ENCODE results near the gene AGTRAP. TPM values are rescaled to one million over a fixed set of nuclear protein-coding genes. Genes with fewer than 3 reads are reported as not detected.

Gene AGTRAP
- total and polyA plus RNA-seq, 2 of the 4 experiments (the other 2 are of a cell fraction): 21.5 to 57.7 TPM

DNA sequence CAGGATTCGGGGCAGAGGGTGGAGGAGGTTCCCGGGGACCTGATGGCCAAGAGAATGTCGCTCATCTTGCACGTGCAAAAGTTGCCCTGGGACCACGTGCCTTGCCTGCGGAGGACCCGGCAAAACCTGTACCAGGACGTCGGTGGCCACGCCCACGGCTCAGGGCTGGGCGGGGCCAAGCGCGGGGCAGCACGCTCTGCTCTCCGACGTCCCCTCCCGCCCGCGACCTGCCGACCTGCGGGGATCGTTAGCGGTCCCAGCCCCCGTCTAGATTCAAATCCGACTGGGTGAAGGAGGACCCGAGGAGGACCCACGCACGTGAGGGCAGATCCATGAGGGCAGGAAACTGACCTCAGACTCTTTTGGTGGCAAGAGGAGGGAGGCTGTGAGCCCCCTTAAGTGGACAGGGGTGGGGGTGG lies 26.1 kb downstream of the AGTRAP start, which contains the start of gene C1orf167:
C1orf167 (plus strand) TSS at position 206 of the 419 bp plus-strand sequence. CDS start 2,208 bp downstream, outside the sequence.
- Histone ChIP-seq H3K4me3 (ENCODE audit: insufficient read depth, low read depth, low read length) (no peak within 1 kb of the TSS), H3K23ac (ENCODE audit: low read depth, low read length) (no peak within 1 kb of the TSS), H2AK9ac (replicated peaks; ENCODE audit: low read depth, low read length, poor library complexity) (no peak within 1 kb of the TSS), H3K4me2 (ENCODE audit: low read depth, low read length) (no peak within 1 kb of the TSS; the same call in 1 of the 2 replicates), H3K36me3 (ENCODE audit: control insufficient read depth, insufficient read depth, low read length) (no peaks in the 10 kb centered on the region), H3K56ac (ENCODE audit: extremely low read depth, insufficient read depth, low read length) (no peak within 1 kb of the TSS), H3K4me1 (ENCODE audit: control insufficient read depth, insufficient read depth, low read length) (peaks cover 1% of the 10 kb centered on the region; the same call in 1 of the 2 replicates), H2BK120ac (ENCODE audit: low read depth, low read length) (no peak within 1 kb of the TSS), H3K9me1 (ENCODE audit: insufficient read depth, low read length) (no peaks in the 10 kb centered on the region), H3K9ac (ENCODE audit: low read depth, low read length) (no peak within 1 kb of the TSS), H3K27me3 (ENCODE audit: control insufficient read depth, insufficient read depth, low read length) (peaks cover 36% of the 10 kb centered on the region), H2BK20ac (ENCODE audit: low read depth, low read length) (no peak within 1 kb of the TSS), H3K79me1 (ENCODE audit: low read depth in 1 of 2, low read length in 2 of 2) (no peaks in the 10 kb centered on the region), H4K5ac (ENCODE audit: low read depth, low read length) (no peak within 1 kb of the TSS), H3K4ac (ENCODE audit: low read depth, low read length) (no peak within 1 kb of the TSS), H2AFZ (replicated peaks; ENCODE audit: low read length, poor library complexity) (peak within 1 kb of the TSS; percentile 76), H4K20me1 (ENCODE audit: insufficient read depth, low read length) (no peaks in the 10 kb centered on the region), H4K8ac (ENCODE audit: low read depth in 2 of 2, low read length in 2 of 2) (no peak within 1 kb of the TSS), H3K14ac (replicated peaks; ENCODE audit: low read depth, low read length) (no peak within 1 kb of the TSS), H3K18ac (ENCODE audit: low read depth, low read length) (no peak within 1 kb of the TSS), H2AK5ac (ENCODE audit: low read depth, low read length) (no peak within 1 kb of the TSS), H3K27ac (ENCODE audit: insufficient read depth, low read length) (no peak within 1 kb of the TSS), H2BK15ac (ENCODE audit: low read depth, low read length) (no peak within 1 kb of the TSS), H4K91ac (ENCODE audit: insufficient read depth, low read depth, low read length) (no peak within 1 kb of the TSS), H2BK5ac (ENCODE audit: low read depth, low read length, poor library complexity, severe bottlenecking) (no peak within 1 kb of the TSS), H3K9me3 (ENCODE audit: control insufficient read depth, insufficient read depth, low read length) (no peaks in the 10 kb centered on the region)
- ChIA-PET CTCF (no interaction called here), POLR2A (ENCODE audit: unreplicated experiment) (no interaction called here)
- peak; percentile 46; the same call in 1 of the 2 replicates for ATAC-seq (ENCODE audit: low read depth)
- no peak for DNase-seq
- intact Hi-C loops (cut with micrococcal nuclease): no loop called here
- TF ChIP-seq, protein P1, sequence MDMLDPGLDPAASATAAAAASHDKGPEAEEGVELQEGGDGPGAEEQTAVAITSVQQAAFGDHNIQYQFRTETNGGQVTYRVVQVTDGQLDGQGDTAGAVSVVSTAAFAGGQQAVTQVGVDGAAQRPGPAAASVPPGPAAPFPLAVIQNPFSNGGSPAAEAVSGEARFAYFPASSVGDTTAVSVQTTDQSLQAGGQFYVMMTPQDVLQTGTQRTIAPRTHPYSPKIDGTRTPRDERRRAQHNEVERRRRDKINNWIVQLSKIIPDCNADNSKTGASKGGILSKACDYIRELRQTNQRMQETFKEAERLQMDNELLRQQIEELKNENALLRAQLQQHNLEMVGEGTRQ (IDR thresholded peaks at IDR 0.05; ENCODE audit: low read depth, low read length): no peak
- no peak for TF ChIP-seq MXI1 (IDR thresholded peaks at IDR 0.05; ENCODE audit: borderline replicate concordance, low read depth, low read length)
- no peak for TF ChIP-seq CEBPB (IDR thresholded peaks at IDR 0.05; ENCODE audit: low read depth, low read length)
- no peak for TF ChIP-seq RCOR1 (IDR thresholded peaks at IDR 0.05; ENCODE audit: insufficient replicate concordance, low read length)
- TF ChIP-seq RFX5 (IDR thresholded peaks at IDR 0.05; ENCODE audit: low read depth, low read length): no peak
- TF ChIP-seq NFE2L2 (IDR thresholded peaks at IDR 0.05; ENCODE audit: low read depth, low read length): no peak
- TF ChIP-seq ELK1 (IDR thresholded peaks at IDR 0.05; ENCODE audit: borderline replicate concordance, low read depth, low read length): no peak
- no peak for TF ChIP-seq MAZ (IDR thresholded peaks at IDR 0.05; ENCODE audit: borderline replicate concordance, low read depth, low read length)
- TF ChIP-seq CHD1 (IDR thresholded peaks at IDR 0.05; ENCODE audit: low read depth, low read length): no peak
- no peak for TF ChIP-seq FOS (IDR thresholded peaks at IDR 0.05; ENCODE audit: low read depth, low read length)
- no peak for TF ChIP-seq RAD21 (IDR thresholded peaks at IDR 0.05; ENCODE audit: low read length)
- TF ChIP-seq MAFK (IDR thresholded peaks at IDR 0.05; ENCODE audit: low read depth, low read length): no peak
- TF ChIP-seq POLR2A (IDR thresholded peaks at IDR 0.05; ENCODE audit: low read depth, low read length): no peak
- no peak for TF ChIP-seq BHLHE40 (IDR thresholded peaks at IDR 0.05; ENCODE audit: low read depth, low read length)
- TF ChIP-seq SMC3 (IDR thresholded peaks at IDR 0.05; ENCODE audit: low read depth, low read length): no peak
- no peak for TF ChIP-seq CTCF (conservative IDR thresholded peaks at IDR 0.05; ENCODE audit: low read depth, low read length)
- dilution Hi-C loops (cut with HindIII; ENCODE audit: low sequenced_read_pairs, unreplicated experiment): no loop called here
- 4% methylated on average over 16 of the region's 29 CpGs; no CpG with 5 or more reads in 1 of the 2 experiments for WGBS, 2 experiments (ENCODE audit: extremely low coverage in 2 of 2, insufficient read length in 1 of 2)
- no TSS peak for BruUV-seq (replicated peaks)
- in situ Hi-C loops (cut with MboI; ENCODE audit: low sequenced_read_pairs): no loop called here

Data from IMR-90 (cell line).